Stimulated activated CD4-positive, alpha-beta T cell treated with anti-CD3 and anti-CD28 coated beads, Interleukin-1b, Interleukin-23, amount 100 ng/mL, for 1 hour (primary cell): ENCODE results near the gene SLC38A2.

ENCODE experiments used
- DNase-seq, 2 donors: peaks; one replicate each; pipeline ENCODE4 v3.0.0-alpha.2; 2020; ENCODE audit warnings: low read depth in 2 of 2

The SLC38A2 gene

DNA sequence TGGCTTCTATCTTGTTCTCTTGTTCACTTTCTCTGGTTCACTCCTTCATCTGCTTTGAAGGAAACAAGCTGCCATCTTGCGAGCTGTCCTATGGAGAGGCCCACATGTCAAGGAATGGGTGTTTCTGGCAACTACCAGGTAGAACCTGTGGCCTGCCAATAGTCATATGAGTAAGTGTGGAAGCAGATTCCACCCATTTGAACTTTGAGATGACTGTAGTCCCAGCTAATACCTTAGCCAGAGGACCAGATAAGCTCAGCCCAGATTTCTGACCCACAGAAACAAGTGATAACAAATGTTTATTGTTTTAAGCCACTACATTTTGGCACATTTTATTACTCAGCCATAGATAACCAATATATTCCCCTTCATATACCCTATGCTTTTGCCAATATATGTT, 4.0 kb upstream of the SLC38A2 start:
- DNase-seq, result no peak

DNA sequence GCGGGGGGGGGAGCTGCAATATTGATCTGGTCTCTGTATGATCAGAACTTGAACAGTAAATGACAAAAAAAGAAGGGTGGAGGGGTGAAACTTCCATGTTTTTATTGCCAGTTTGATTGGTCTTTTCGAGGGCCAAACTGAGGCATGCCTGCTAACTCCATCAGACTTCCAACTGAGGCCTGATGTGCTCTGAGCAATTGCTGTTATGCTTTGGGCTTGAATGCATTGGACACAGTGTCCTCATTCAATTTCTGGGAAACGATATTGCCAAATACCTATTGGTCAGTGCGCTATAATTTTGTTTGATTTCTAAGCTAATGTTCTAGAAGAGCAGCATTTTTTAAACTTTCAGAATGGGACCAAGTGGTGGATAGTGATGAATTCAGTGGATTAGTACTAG, 2.1 kb upstream of the SLC38A2 start:
- DNase-seq, result no peak

DNA sequence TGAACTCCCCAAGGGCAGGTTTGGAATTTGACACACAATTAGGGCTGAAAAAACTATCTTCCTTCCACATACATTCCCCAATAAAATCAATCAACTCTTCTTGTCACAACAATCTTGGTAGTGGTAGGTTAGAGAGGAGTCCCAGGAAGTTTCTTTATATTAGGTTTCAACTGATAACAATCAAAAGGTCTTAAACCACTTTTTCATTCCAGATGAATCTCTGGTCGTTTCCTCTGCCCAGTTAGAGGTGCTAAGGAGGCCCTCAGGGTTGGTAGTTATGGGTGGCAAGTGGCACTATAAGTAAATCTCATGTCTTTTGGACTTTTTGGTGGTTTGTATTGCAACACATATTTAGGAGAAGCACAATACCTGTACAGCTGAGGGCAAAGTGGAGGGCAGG, 1.7 kb upstream of the SLC38A2 start:
- DNase-seq, result no peak

DNA sequence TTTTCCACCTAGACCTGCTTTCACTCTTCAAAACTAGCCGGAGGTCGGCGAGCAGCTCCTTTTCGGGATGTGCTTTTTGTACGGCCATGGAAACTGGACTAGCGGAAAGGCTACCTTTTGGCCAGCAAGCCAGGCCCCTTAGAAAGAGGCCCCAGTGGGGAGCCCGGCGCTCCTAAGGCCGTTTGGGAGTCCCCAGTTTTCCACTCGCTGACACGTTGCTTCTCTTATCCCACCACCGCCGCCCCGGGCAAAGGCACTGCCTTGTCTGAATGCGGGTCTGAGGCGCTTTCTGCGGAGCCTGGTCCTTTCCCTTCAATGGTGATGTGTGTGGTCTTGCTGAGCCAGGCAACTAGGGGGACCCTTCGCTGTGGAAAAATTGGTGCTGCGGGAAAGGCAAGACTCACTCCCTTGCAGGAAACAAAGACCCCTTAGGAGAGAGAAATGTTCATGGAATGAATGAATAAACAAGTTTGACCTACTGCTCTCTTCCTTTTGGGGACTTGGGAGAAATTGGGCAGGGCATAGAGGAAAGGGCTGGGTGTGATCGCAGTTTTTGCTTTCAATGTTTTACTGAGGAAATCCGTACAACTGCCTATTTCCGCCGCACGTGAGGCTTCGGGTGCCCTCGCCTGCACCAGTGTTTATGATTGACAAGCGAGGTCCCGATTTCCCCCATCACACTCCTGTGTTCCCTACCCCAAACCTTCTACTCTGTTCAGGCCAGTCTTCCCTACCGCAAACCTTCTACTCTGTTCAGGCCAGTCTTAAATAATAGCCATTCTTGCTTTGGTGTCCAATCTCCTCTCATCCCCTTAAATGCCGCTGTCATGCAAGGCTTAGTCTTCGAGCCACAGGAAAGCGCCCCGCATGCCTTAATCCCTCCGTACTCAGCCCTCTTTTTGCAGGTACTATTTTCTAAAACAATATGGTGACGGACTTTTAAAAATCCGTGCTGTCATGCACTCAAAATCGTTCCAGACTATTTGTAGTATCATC, 1.0 kb upstream of the SLC38A2 start:
- DNase-seq, result peak in 1 of 2 donors; percentile 8

DNA sequence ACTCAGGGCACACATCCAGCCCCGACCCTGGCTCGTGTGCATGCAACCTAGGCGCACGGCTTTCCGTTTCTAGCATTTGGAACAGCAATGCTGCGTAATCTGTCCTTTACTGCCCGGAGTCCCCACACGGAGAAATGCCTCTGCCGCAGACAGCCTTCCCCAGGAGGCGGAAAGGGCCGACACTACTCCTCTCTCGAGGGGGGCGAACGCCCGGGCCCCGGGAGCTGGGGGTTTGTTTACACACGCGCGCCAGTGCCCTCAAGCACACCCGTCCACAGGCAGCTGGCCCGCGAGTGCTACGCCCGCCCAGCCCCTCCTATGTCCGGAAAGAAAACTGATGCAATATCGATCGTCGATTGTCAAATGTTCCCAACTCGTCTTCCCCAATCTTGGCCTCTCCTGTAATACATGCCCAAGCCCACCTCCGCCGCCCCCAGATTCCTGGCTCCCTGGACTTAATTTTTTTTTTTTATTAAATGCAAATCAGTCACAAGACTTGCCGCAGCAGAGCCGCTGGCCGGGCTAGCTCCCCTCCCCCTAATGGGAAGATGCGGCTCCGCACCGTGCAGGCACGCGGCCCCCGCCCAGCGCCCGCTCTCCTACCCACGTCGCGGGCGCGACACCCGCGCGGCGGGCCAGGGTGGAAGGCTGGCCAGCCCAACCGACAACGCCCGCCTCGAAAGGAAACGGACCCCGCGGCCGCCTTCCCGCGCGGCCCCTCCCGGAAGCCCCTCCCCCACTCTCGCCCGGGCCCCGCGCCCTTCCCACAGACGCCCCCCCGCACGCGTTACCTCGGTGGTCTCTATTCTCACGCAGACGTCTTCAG, 642 bp downstream of the SLC38A2 start:
- DNase-seq, result peak; percentile 9 to 33

DNA sequence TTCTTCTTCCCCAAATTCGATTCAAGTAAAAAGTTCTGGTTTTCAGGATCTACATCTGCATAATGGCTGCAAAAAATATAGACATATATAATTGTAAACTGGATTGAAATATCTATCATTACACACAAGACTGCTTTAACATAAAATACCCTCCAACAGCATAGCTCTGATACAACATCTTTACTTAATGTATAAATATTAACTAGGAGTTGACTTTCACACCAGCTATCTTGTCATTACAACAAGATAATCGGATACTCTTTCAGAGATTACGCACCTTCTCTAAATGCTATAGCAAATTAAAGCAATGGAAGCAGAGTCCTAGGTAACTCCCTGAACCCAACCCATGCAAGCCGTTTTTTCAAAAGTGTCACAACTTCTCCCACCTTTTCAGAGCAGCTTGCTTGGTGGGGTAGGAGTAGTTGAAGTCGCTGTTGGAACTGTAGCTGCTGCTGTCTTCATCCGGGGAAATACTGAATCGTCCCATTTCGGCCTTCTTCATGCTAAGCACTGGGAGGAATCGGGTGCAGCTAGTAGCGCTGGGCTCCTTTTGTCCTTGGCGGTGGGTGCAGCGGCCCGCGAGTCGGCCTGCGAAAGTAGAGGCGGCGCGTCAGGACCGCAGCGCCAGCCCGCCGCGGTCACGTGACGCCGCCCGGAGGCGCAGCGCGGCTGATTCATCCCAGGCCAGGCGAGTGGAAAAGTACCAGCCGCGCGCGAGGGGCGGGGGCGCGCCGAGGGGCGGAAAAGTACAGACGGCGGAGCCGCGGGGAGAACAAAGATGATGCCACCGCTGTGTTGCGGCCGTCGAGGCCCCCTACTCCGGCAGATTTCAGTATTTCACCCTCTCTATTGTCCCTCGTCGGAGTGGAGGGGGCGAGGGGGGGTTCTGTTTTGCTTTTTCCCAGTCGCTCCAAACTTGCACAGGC, 1.5 kb downstream of the SLC38A2 start:
- DNase-seq, result peak; percentile 85 to 92

DNA sequence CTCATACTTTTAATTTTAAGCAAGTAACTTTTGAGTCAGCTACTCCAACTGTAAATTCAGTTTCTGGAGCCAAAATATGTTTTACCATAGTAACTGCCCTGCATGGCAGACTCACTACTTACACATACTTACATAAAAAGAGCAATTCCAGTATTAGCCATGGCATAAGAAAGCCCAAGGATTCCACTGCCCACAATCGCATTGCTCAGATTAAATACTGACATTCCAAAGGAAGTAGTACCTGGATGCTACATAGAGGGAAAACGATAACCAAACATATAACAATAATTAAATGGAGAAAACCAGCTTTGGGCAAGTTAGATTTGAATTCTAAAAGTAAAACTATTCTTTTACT, 2.2 kb downstream of the SLC38A2 start:
- no peak for DNase-seq

DNA sequence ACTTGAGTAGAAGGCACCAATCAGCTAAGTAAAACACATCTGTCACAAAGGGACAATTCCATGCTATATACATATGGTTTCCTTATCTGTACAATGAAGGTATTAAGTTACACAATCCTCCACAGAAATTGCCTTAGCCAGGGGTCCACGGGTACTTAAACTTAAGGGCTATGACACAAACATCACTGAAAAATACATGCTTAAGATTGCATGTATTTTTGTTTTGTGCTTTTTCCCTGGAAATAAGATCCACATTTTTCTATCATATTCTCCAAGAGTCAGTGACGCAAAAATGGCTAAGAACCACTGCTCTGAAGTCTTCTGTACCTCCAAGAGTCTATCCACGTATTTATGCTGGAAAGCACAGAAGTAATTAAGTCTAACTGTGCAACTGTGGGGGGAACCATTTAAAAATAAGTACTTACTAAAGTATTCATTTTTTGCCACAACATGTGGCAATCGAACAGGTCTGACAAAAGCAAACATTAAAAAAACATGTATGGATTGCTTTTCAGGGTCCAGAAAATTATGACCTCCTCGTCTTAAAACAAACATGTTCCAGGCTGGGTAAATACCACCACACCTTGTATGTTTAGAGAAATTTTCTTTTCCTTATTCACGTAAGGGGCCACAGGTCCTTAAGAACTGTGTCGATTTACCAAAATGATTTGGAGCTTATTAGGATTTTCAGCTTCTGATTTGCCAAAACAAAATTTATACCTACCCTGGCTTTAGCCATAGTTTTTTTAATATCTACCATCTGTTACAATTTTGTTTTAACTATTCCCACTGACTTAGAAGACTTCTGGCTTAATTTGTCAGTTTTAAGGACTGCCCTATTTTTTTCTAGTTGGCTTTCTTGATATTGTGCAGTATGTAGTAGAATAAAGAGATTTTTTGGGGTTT, 2.8 kb downstream of the SLC38A2 start:
- DNase-seq, result no peak

DNA sequence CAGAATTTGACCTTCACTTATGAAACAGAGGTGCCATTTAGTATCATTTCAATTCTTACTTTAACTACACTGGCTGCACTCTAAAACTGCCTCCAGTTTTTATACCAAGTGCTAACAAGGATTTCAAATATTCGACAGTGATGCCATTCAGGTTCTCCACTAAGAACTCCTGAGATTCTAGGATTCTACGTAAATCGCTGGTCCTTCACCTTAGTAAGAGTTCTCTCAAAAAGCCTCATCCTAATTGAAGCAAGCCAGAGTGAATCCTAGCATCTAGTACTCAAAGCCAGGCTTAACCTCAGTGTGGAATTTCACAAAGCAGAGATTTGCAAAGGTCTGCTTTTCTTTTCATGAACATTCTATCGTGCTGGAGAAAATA, 3.5 kb downstream of the SLC38A2 start:
- DNase-seq, result no peak

DNA sequence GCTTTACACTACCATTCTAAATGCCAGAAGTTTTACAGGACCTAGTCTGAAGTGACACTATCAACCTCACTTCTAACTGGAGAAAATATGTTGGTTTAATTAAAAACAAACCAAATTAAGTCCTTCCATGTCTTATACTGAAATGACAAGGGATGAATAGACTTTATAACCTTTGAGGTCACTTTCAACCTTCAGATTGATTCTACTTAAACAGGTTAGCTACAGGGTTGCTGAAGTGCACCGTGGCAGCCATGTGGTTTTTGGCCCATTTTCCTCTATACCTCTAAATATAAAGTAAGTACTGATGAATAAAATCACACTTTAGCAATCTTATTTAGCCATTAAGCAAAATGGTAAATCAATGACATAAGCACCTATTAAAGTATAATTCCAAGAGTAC, 3.9 kb downstream of the SLC38A2 start:
- DNase-seq, result no peak

DNA sequence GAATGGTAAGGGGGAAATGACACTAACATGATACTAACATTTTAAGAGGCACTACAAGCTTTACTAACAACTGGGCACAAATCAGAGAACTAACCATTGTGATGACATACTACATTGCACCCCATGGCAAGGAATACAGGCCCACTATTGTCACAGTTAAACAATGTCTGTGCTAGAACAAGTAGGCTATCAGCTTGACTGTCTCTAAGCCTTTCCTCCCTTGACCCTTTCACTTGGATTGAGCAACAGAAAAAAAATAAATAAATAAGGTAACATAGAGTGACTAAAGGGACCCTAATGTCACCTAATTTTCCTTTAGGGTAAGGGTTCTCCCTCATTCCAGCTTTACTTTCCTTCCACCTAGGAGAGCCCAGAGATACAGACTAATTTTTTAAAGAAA, 4.4 kb downstream of the SLC38A2 start:
- no peak for DNase-seq

DNA sequence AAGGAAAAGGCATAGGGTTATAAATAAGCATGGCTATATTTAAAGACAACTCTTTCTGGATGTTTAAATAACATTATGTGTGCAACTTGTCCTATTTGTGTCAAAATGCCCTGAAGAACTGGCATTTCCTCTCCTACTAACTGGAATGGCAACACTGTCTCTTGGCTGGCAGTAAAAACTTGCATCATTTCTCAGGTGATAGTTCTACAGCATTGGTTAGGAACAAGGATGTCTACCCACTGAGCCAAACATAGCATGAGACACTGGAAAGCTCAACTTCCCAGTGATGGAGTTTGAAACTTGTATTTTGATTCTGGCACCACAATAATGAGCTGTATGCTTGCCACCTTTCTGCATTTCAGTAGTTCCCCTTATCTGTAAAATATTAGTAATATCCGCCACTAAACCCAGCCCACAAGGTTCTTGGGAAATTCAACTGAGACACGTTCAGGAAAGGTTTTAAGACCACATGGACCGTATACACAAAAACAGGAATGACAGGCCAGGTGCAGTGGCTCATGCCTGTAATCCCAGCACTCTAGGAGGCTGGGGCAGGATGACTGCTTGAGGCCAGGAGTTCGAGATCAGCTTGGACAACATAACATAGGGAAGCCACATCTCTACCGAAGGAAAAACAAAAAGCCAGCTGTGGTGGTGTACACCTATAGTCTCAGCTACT, 5.1 kb downstream of the SLC38A2 start:
- no peak for DNase-seq

DNA sequence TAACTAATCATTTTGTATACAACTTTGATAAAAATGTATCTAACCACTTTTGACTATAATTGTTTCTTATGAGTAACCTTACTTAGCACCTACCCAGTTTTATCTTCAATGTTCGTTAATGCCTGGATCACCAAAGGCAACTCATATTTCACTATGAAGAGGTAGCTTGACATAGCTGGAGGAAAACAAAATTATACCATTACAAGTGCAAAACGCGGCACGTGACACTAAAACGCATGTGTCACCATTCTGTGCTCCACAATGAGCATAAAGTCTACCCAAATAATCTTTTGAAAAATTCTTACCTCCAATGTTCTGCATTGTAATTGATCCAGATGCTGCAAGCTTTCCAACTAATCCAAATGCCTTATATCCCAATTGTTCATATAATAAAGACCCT, 5.8 kb downstream of the SLC38A2 start:
- no peak for DNase-seq

DNA sequence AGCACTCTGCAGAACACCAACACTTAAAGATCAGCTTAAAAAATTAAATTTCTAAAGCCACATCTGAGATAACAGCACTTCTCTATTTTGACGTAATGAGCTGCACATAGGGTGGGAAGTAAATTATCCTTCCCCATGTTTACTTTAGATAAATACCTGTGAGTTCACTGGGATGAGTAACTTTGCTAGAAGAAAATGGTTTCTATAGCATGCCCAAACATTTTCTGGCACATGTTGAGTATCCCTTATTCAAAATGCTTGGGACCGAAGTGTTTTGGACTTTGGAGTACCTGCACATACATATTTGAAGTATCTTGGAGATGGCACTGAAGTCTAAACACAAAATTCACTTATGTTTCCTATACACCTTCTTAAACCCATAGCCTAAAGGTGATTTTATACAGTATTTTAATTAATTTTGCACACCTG, 6.6 kb downstream of the SLC38A2 start:
- no peak for DNase-seq

DNA sequence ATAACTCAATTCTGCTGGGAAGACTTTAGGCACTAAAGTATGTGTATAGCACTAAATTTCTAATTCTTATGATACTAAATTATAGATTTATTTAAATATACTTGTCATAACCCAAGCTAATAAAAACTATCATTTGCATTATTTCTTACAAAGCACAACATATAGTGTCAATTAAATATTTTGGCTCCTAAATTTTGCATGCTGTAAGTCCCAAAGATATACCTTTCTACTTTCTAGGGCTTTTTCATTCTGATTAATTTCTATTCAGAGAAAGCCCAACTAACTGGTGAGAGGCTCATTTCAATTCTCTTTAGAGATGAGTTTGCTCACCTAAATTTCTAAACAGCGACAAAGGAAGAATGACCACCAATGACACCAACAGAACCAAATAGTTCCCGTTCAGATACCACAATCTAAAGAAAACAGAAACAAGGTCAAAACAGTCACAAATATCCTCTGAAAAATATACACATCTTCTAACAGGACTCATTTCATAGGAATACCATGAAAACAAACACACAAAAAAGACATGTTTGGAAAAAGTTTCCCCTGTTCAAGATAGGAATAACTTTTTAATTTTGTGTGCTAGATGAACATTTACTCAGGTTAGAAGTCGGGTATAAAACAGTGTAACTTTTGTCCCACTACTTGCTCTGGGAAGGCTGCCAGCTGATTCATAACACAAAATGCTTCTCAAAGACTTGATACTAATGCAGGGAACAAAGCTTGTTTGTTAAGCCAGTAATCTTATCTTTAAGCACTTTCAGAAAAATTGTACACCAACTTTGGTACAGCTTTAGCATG, 7.6 kb downstream of the SLC38A2 start:
- no peak for DNase-seq

DNA sequence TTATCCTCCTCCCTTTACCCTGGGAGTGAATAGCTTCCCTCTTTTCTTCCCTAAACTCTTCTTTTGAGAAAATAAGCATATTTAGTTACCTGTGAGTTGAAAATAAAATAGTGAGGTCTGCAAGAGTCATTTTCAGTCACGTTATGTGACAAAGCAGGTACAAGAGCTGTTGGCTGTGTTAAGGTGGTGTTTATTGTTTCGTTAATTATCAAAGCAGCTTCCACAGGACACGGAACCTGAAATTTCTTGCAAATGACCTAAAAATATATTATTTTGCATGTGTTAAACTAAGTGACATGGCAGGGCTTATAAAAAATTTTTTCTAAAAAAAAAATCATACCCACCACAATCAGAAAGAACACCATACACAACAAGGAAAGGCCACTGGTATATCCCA, 8.3 kb downstream of the SLC38A2 start:
- no peak for DNase-seq

DNA sequence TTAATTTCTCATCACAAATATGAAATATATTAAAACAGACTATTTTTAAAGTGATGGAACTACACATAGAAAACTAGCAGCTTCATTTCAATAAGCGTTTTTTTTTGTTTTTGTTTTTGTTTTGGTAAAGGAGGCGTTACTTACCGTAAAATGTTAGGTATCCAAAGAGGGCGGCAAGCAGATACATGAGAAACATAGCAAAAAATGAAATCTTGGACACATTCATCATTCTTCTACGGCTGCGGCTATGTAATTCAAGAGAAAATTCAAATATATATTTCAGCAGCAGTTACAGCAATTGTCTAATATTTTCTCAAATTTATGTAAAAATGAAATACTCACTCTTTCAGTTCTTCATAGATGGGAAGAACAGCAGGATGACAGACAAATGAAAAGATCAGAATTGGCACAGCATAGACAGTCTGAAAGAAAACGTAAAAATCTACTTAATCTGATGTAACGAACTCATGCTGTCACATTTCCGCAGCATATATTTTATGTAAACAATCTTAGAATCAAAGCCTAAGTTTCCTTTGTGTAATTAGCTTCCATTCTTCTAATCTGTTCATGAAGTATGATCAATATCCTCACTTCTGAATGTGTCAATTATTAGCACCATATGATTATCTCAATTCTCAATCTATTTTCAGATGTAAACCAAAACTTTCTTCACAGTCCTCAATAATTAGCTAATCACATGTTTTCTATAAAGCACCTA, 8.8 kb downstream of the SLC38A2 start:
- no peak for DNase-seq

DNA sequence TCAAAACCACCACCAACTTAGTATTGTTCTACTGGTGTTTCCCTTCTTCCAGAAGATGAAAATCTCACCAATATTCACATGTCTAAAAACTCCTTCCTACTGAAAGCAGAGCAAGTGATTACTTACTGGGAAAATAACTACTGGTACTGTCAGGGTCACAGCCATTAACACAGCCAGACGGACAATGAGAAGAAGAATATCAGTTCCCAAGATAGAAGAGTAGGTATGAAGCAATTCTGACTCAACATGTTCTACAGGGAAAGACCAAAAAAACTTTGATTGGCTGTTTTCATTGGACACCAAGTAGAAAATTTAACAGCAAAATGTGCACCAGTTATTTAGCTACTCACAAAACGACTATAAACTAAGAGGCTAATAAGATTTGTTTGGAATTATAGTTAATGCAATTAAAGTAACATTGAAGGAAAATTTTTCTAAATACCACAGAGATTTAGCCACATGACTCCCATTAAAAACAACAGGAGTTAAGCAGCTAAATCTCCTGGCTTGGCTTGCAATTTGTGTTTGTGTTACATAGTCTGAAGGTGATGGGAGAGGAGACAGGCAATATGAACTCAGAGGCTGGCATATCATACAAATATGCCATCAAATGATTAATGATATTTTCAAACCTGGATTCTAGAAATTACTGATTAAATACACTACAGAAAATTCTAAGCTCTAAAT, 9.5 kb downstream of the SLC38A2 start:
- DNase-seq, result no peak
